OCI-LY7 (cell line): ENCODE results near the gene RNU7-1. TPM values are rescaled to one million over a fixed set of nuclear protein-coding genes. Genes with fewer than 3 reads are reported as not detected.

Experiments
- BruUV-seq: library from RNA; stranded (reverse); fragments of 400-500 nt; replicated peaks from 2 replicates; lab custom pipeline; 2021; lab: Mats Ljungman, UMichigan
- CTCF ChIA-PET: fragments of 300-600 bp; sonication (Branson Sonifier 250); formaldehyde crosslinking; loops from one replicate; lab custom pipeline; 2022; ENCODE audit warnings: antibody characterized with exemption; ENCODE audit not compliant: unreplicated experiment; lab: Charles Lee
- POLR2A ChIA-PET: fragments of 300-600 bp; sonication (Branson Sonifier 250); formaldehyde crosslinking; loops from one replicate; lab custom pipeline; 2022; ENCODE audit warnings: antibody characterized with exemption; lab: Charles Lee
- DNase-seq: peaks from one replicate; pipeline ENCODE4 v3.0.0-alpha.2; 2015; ENCODE audit warnings: low spot score
- H2AFZ ChIP-seq: fragments of 200-600 bp; sonication (generic), shearing (Covaris generic); 2 replicates; pipeline ENCODE4 v1.6.1; 2014; ENCODE audit warnings: mild to moderate bottlenecking, antibody characterized with exemption, low read length, moderate library complexity
- H3K27ac ChIP-seq: fragments of 200-600 bp; sonication (generic); 2 replicates; pipeline ENCODE4 v1.5.1; 2014; ENCODE audit warnings: mixed run types, low read depth, mild to moderate bottlenecking, moderate library complexity, low read length, inconsistent platforms; ENCODE audit not compliant: poor library complexity, severe bottlenecking
- H3K36me3 ChIP-seq: fragments of 200-600 bp; sonication (generic); 2 replicates; pipeline ENCODE4 v1.6.1; 2014; ENCODE audit warnings: mild to moderate bottlenecking, antibody characterized with exemption, low read length, moderate library complexity, mixed read lengths; ENCODE audit not compliant: insufficient read depth
- H3K4me1 ChIP-seq: fragments of 200-600 bp; sonication (generic); 2 replicates; pipeline ENCODE4 v1.5.1; 2014; ENCODE audit warnings: mild to moderate bottlenecking, low read length; ENCODE audit not compliant: insufficient read depth, poor library complexity, severe bottlenecking
- H3K4me2 ChIP-seq: fragments of 200-600 bp; sonication (generic); 2 replicates; pipeline ENCODE4 v1.6.1; 2014; ENCODE audit warnings: mild to moderate bottlenecking, low read length
- H3K4me3 ChIP-seq: fragments of 200-600 bp; sonication (generic); 2 replicates; pipeline ENCODE4 v1.5.1; 2014; ENCODE audit warnings: mild to moderate bottlenecking, low read depth, low read length; ENCODE audit not compliant: poor library complexity, severe bottlenecking
- H3K79me2 ChIP-seq: fragments of 200-600 bp; sonication (generic); 2 replicates; pipeline ENCODE4 v1.6.1; 2016; ENCODE audit warnings: low read depth, mild to moderate bottlenecking, low read length, moderate library complexity, mixed read lengths; ENCODE audit not compliant: insufficient read depth
- H3K9me2 ChIP-seq: fragments of 200-600 bp; sonication (generic); 2 replicates; pipeline ENCODE4 v1.6.1; 2016; ENCODE audit warnings: mild to moderate bottlenecking, low read length, mixed read lengths; ENCODE audit not compliant: insufficient read depth
- H3K9me3 ChIP-seq: fragments of 200-600 bp; sonication (generic); 2 replicates; pipeline ENCODE4 v1.6.1; 2014; ENCODE audit warnings: mild to moderate bottlenecking, mixed run types, low read length, mixed read lengths
- H4K20me1 ChIP-seq: fragments of 200-600 bp; sonication (generic); 2 replicates; pipeline ENCODE4 v1.6.1; 2014; ENCODE audit warnings: mild to moderate bottlenecking, antibody characterized with exemption, low read length, moderate library complexity, mixed read lengths; ENCODE audit not compliant: insufficient read depth
- CTCF ChIP-seq: fragments of 200-600 bp; sonication (generic); conservative IDR thresholded peaks from 2 replicates; pipeline ENCODE4 v1.5.1; 2014; ENCODE audit warnings: mild to moderate bottlenecking, antibody characterized with exemption, low read length, moderate library complexity, mixed read lengths
- EZH2phosphoT487 ChIP-seq: fragments of 200-600 bp; sonication (generic); IDR thresholded peaks from 2 replicates; pipeline ENCODE4 v1.6.1; 2018; ENCODE audit warnings: low read depth, borderline replicate concordance, mild to moderate bottlenecking, mixed run types, antibody characterized with exemption, low read length, moderate library complexity, mixed read lengths
- intact Hi-C: fragments of 100-400 bp; cut with micrococcal nuclease; formaldehyde crosslinking; loops from one replicate; pipeline ENCODE4 v1.10.0; 2022; ENCODE audit not compliant: unreplicated experiment
- total RNA-seq, 2 experiments: library from RNA; depleted of rRNA in 1 of 2; stranded (reverse); fragments of >200 nt in 1 of 2; shearing (Covaris generic) in 1 of 2; gene quantifications; 2 replicates each; pipeline ENCODE4 v1.2.3, GENCODE V29; 2014 to 2022

RNU7-1 gene
- total RNA-seq, 2 experiments from 2014 or later, result not detected

- intact Hi-C loops, result no loop called here
- BruUV-seq, result no TSS peak
- H3K27ac ChIP-seq, result no peak overlapping the region
- H3K79me2 ChIP-seq, result no peaks in the 10 kb centered on the region
- ChIA-PET POLR2A (interaction anchor here (1.1 kb wide), 1 partner anchor 25 kb away, joined by 3 read pairs; no protein-coding TSS in a partner anchor), CTCF (no interaction called here)
- no peak for DNase-seq
- H3K36me3 ChIP-seq, result no peaks in the 10 kb centered on the region
- no peak for TF ChIP-seq CTCF
- TF ChIP-seq EZH2phosphoT487, result no peak
- H3K4me3 ChIP-seq, result no peak overlapping the region
- no peaks in the 10 kb centered on the region for H4K20me1 ChIP-seq
- H3K4me1 ChIP-seq, result peaks cover 4% of the 10 kb centered on the region
- no peak overlapping the region for H3K4me2 ChIP-seq
- no peak overlapping the region for H2AFZ ChIP-seq
- H3K9me3 ChIP-seq, result no peaks in the 10 kb centered on the region
- no peaks in the 10 kb centered on the region for H3K9me2 ChIP-seq
Observed at GRCh38 chr12:6896846-6897435, 46.7 kb upstream of the RNU7-1 start.

GRCh38 chr12:6899427-6899826 is 44.2 kb upstream of the RNU7-1 start:
- no peak overlapping the region for H2AFZ ChIP-seq
- H3K27ac ChIP-seq, result no peak overlapping the region
- TF ChIP-seq CTCF (no peak), EZH2phosphoT487 (no peak)
- POLR2A ChIA-PET, result interaction anchor here (0.6 to 1.5 kb wide), 3 partner anchors 8 to 487 kb away, joined by 3 to 4 read pairs (median 3); no protein-coding TSS in a partner anchor
- CTCF ChIA-PET, result no interaction called here
- DNase-seq, result no peak
- H3K79me2 ChIP-seq, result no peaks in the 10 kb centered on the region
- H3K4me2 ChIP-seq, result no peak overlapping the region
- H3K9me2 ChIP-seq, result no peaks in the 10 kb centered on the region
- no peaks in the 10 kb centered on the region for H3K9me3 ChIP-seq
- intact Hi-C loops, result no loop called here
- peaks cover 12% of the 10 kb centered on the region for H3K4me1 ChIP-seq
- no peaks in the 10 kb centered on the region for H4K20me1 ChIP-seq
- no TSS peak for BruUV-seq
- H3K36me3 ChIP-seq, result no peaks in the 10 kb centered on the region
- H3K4me3 ChIP-seq, result no peak overlapping the region

- Histone ChIP-seq H3K79me2 (no peaks in the 10 kb centered on the region), H3K4me2 (no peak overlapping the region), H3K9me2 (no peaks in the 10 kb centered on the region), H3K4me1 (peaks cover 13% of the 10 kb centered on the region), H4K20me1 (no peaks in the 10 kb centered on the region), H3K36me3 (no peaks in the 10 kb centered on the region), H3K27ac (no peak overlapping the region), H3K9me3 (no peaks in the 10 kb centered on the region), H2AFZ (no peak overlapping the region), H3K4me3 (no peak overlapping the region)
- POLR2A ChIA-PET, result interaction anchor here (0.9 to 1.5 kb wide), 2 partner anchors 8 to 9 kb away, joined by 3 read pairs; no protein-coding TSS in a partner anchor
- no peak for DNase-seq
- TF ChIP-seq EZH2phosphoT487, result no peak
- CTCF ChIA-PET, result no interaction called here
- BruUV-seq, result no TSS peak
- intact Hi-C loops, result no loop called here
Observed at GRCh38 chr12:6899837-6900519, 43.6 kb upstream of the RNU7-1 start.
